Stimulated activated memory B cell treated with anti-CD40 and anti-IgM and Interleukin-4, amounts not matched to agents 10 μg/mL and 1 μg/mL and 100 μg/mL, for 72 hours (primary cell): ENCODE data around the gene POFUT2.
"Not testable (repeated sequence)": the region's sequence is repeated elsewhere in the genome, so short reads cannot be mapped to it uniquely, and the experiment has no call there.

Experiments
- ATAC-seq: fragments of 150-1000 bp; cut with Tn5 transposase; 2 replicates; pipeline ENCODE4 v1.10.0; 2021
- H3K27ac Mint-ChIP-seq: one replicate; pipeline ENCODE4 v1.8.0; 2022; ENCODE audit warnings: mild to moderate bottlenecking, mixed read lengths
- H3K27me3 Mint-ChIP-seq: one replicate; pipeline ENCODE4 v1.8.0; 2022; ENCODE audit warnings: mixed read lengths
- H3K36me3 Mint-ChIP-seq: one replicate; pipeline ENCODE4 v1.8.0; 2022; ENCODE audit warnings: mixed read lengths
- H3K4me1 Mint-ChIP-seq: one replicate; pipeline ENCODE4 v1.8.0; 2022; ENCODE audit warnings: mixed read lengths
- H3K4me3 Mint-ChIP-seq: one replicate; pipeline ENCODE4 v1.8.0; 2022; ENCODE audit warnings: mild to moderate bottlenecking, moderate library complexity, mixed read lengths
- H3K9me3 Mint-ChIP-seq: one replicate; pipeline ENCODE4 v1.8.0; 2022; ENCODE audit warnings: mixed read lengths

POFUT2 gene

DNA sequence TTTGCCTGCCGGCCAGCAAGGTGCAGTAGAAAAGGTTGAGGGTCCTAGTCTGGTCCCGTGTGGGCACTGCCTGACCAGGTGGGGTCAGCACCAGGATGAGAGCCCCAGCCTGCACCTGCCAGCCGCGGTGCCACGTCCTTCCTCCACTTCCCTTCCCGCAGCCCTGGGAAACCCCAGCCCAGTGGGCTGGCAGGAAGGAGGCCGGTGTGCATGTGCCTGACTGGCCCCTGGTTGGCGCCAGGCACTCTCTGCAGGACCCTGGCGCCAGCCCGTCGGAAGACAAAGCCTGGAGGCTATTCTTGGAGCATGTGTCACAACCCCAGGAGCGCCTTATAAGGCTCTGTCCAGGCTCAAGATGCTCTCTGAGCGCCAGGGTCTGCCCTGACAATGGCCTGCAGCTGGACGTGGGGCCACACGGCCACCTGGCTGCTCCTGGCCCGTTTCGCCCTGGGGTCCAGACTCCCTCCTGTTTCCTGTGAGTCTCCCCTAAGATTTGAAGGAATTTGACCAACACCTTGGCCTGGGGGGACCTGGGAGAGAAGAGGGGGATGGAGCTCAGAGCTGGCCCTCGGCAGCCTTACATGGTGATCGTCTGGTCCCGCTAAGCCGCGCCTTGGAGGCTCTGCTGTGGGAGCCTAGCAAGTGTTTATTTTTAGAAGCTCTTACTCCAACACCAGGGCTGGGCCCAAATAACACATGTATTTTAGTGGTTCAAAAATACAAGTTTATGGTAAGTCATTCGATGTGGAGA lies 31.9 kb upstream of the POFUT2 start:
- no peak overlapping the region for H3K4me3 Mint-ChIP-seq
- no peak overlapping the region for H3K27ac Mint-ChIP-seq
- no peaks in the 10 kb centered on the region for H3K9me3 Mint-ChIP-seq
- peaks cover 89% of the 10 kb centered on the region for H3K27me3 Mint-ChIP-seq
- no peaks in the 10 kb centered on the region for H3K36me3 Mint-ChIP-seq
- ATAC-seq: no peak
- H3K4me1 Mint-ChIP-seq: peaks cover 12% of the 10 kb centered on the region

DNA sequence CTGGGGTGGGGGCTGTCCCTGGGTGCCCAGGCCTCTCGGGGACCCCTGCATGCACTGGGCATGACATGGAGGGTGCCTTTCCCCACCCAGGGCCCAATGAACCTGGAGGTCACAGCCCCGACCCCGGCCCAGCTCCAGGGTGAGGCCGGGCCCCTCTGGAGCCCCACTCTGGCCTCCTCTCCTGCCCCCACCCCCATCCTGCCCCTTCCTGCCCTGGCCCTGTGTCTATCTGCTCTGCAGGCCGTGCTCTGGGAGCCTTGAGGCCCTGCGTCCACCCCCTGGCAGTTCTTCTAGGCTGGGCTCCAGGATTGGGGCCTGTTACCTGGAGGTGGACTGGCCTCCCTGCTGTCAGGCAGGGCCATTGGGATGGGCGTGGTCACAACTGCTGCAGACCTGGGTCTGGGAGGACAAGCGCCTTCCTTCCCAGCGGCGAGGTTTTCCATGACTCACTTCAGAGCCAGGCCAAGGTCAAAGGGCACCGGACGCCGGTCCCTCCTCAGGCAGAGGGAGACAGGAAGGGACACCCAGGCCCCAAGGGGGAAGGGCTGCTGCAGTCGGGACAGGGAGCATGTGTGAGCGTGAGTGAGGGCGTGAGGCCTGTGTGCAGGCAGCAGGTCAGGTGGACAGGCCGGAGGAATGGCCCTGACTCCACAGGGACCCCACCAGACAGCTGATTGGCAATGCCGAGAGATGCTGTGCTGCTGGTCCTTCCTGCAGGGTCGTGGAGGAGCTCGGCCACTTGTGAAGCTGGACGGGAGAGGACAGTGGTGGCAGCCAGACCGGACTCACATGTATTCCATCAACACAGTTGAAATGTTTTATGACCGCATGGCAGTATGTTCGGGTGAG lies 31.1 kb upstream of the POFUT2 start:
- no peak for ATAC-seq
- Mint-ChIP-seq H3K36me3 (no peaks in the 10 kb centered on the region), H3K4me1 (peaks cover 12% of the 10 kb centered on the region), H3K27me3 (peaks cover 89% of the 10 kb centered on the region), H3K9me3 (no peaks in the 10 kb centered on the region), H3K27ac (no peak overlapping the region), H3K4me3 (no peak overlapping the region)

DNA sequence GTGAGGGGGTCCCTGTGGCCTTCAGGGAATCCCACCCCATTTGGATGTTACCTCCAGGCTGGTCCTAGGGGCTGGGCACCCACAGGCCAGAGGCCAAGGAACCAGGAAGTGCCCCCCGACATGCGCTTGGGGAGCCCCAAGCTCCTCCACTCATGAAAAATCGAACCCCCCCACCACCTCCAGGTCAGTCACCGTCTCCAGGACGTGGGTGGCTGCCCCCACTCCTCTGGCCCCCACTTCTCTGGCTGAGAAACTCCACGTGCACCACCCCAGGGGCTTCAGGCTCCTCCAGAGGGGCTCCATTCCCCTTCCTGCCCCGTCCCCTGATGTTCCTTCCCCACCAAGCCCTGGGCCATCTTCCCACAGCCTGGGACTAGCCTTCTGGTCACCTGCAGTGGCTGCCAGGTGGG lies 30.5 kb upstream of the POFUT2 start:
- Mint-ChIP-seq H3K27ac (no peak overlapping the region), H3K9me3 (no peaks in the 10 kb centered on the region), H3K27me3 (peaks cover 89% of the 10 kb centered on the region), H3K4me3 (no peak overlapping the region), H3K36me3 (no peaks in the 10 kb centered on the region), H3K4me1 (peaks cover 12% of the 10 kb centered on the region)
- ATAC-seq: no peak

DNA sequence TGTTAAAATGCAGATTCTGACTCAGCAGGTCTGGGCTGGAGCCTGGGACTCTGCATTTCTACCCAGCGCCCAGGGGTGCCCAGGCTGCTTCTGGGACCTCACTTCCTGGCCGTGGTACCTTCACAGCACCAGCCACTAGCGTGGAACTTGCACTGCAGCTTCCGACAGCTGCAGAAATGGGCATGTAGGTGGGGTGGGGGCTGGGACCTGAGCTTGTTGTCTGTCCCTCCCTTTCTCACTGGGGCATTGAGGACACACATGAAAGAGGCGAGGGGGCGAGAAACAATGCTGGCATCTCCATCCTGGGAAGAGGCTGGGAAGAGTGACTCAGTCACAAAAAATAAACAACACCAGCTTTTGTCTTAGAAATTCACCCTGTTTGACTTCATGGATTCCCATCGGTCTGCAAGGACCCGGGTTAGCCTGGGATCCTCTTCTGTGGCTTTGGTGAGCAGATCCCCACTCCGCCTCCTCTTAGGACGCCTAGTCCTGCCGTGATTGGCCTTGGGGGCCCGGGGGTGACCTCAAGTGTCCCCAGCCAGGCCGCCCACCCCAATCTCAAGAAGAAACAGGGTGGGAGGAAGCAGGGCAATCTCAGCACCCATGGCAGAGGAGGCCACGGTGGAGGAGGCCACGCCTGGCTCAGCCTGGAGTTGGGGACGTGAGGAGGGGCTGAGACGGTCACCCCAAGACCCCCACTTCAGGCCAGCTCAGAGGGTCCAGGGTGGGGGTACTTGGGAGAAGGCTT lies 29.9 kb upstream of the POFUT2 start:
- H3K4me3 Mint-ChIP-seq: no peak overlapping the region
- no peak overlapping the region for H3K27ac Mint-ChIP-seq
- H3K36me3 Mint-ChIP-seq: no peaks in the 10 kb centered on the region
- H3K27me3 Mint-ChIP-seq: peaks cover 89% of the 10 kb centered on the region
- no peak for ATAC-seq
- H3K4me1 Mint-ChIP-seq: peaks cover 6% of the 10 kb centered on the region
- H3K9me3 Mint-ChIP-seq: no peaks in the 10 kb centered on the region

DNA sequence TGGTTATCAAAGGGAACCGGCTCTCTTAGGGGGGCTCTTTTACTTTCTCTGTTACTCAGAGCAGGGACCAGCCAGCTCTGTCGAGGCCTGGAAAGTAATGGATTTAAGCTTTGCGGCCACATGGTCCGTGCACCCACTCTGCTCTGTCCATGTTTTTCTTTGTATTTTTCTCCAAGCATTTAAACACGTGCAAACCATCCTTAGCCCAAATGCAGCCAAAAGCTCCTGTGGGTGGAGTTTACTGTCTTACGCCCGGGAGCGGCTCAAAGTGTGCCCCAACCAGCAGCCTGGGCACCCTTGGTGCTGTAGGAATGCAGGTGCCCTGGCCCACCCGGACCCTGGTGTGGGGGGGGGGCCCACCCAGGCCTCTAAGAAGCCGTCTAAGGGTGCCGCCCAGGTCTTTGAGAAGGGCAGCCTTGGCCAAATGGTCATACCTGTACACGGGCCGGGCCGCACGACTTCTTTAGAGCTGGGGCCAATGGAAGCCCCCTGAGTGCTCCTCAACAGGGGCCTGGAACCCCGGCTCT lies 29.2 kb upstream of the POFUT2 start:
- ATAC-seq: no peak
- Mint-ChIP-seq H3K27ac (no peak overlapping the region), H3K4me3 (no peak overlapping the region), H3K27me3 (peaks cover 89% of the 10 kb centered on the region), H3K36me3 (no peaks in the 10 kb centered on the region), H3K4me1 (peaks cover under 1% of the 10 kb centered on the region), H3K9me3 (no peaks in the 10 kb centered on the region)

DNA sequence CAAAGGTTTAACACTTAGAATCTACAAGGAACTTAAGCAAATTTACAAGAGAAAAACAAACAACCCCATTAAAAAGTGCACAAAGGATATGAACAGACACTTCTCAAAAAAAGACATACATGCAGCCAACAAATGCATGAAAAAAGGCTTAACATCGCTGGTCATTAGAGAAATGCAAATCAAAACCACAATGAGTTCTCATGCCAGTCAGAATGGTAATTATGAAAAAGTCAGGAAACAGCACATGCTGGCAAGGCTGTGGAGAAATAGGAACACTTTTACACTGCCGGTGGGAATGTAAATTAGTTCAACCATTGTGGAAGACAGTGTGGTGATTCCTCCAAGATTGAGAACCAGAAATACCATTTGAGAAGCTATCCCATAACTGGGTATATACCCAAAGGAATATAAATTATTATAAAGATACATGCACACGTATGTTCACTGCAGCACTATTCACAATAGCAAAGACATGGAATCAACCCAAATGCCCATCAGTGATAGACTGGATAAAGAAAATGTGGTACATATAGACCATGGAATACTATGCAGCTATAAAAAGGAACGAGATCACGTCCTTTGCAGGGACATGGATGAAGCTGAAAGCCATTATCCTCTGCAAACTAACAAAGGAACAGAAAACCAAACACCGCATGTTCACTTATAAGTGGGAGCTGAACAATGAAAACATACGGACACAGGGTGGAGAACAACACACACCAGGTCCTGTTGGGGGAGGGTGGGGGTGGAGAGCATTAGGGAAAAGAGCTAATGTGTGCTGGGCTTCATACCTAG lies 28.2 kb upstream of the POFUT2 start:
- ATAC-seq, H3K4me3 Mint-ChIP-seq, H3K4me1 Mint-ChIP-seq, H3K27ac Mint-ChIP-seq, H3K36me3 Mint-ChIP-seq, H3K9me3 Mint-ChIP-seq: not testable (repeated sequence)
- H3K27me3 Mint-ChIP-seq: peaks cover 89% of the 10 kb centered on the region

GRCh38 chr21:45313682-45314081 lies 26.0 kb upstream of the POFUT2 start:
- H3K27ac Mint-ChIP-seq: no peak overlapping the region
- H3K27me3 Mint-ChIP-seq: peaks cover 83% of the 10 kb centered on the region
- H3K4me3 Mint-ChIP-seq: no peak overlapping the region
- H3K9me3 Mint-ChIP-seq: no peaks in the 10 kb centered on the region
- H3K4me1 Mint-ChIP-seq: peaks cover 6% of the 10 kb centered on the region
- H3K36me3 Mint-ChIP-seq: no peaks in the 10 kb centered on the region
- no peak for ATAC-seq

DNA sequence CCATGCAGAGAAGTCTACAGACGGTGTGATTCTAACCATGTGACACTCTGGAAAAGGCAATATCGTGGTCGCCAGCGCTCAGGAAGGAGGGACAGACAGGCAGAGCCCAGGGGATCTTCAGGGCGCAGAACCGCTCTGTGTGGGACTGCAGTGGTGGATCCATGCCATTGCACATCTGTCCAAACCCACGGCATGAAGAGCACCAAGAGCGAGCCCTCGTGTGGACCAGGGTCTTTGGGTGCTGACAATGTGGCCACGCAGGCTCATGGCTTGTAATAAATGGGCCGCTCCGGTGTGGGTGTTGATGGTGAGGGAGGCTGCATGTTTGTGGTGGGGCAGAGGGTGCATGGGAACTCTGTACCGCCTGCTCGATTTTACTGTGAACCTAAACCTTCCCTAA lies 25.3 kb upstream of the POFUT2 start:
- peaks cover 7% of the 10 kb centered on the region for H3K4me1 Mint-ChIP-seq
- H3K9me3 Mint-ChIP-seq: no peaks in the 10 kb centered on the region
- no peaks in the 10 kb centered on the region for H3K36me3 Mint-ChIP-seq
- no peak overlapping the region for H3K27ac Mint-ChIP-seq
- no peak for ATAC-seq
- no peak overlapping the region for H3K4me3 Mint-ChIP-seq
- peaks cover 83% of the 10 kb centered on the region for H3K27me3 Mint-ChIP-seq

- ATAC-seq: no peak
- Mint-ChIP-seq H3K9me3 (no peaks in the 10 kb centered on the region), H3K27ac (no peak overlapping the region), H3K4me3 (no peak overlapping the region), H3K36me3 (no peaks in the 10 kb centered on the region), H3K27me3 (peaks cover 83% of the 10 kb centered on the region), H3K4me1 (peaks cover 7% of the 10 kb centered on the region)
Measured at GRCh38 chr21:45312296-45312695, 24.6 kb upstream of the POFUT2 start.

DNA sequence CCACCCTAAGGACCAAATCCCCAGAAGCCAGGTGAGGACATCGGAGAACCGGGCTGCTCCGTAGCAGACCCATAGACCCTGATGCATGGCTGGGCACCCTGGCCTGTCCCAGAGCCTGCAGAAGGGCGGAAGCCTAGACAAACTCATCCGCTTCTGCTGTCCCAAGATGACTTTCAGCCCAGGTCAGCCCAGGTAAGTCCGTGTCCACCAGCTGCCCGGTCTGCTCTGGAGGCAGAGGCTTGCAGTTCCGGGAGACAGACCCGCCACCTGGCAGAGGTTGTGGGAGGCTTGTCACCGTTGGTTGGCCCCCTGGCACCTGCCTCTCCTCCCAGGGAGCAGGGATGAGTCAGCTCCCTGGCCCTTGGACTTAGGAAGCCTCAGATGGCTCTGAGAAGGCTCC lies 22.8 kb upstream of the POFUT2 start:
- ATAC-seq: no peak
- Mint-ChIP-seq H3K27ac (no peak overlapping the region), H3K36me3 (no peaks in the 10 kb centered on the region), H3K4me1 (peaks cover 7% of the 10 kb centered on the region), H3K9me3 (no peaks in the 10 kb centered on the region), H3K4me3 (no peak overlapping the region), H3K27me3 (peaks cover 93% of the 10 kb centered on the region)

- Mint-ChIP-seq H3K4me1 (peaks cover 7% of the 10 kb centered on the region), H3K27ac (no peak overlapping the region), H3K9me3 (no peaks in the 10 kb centered on the region), H3K4me3 (no peak overlapping the region), H3K36me3 (no peaks in the 10 kb centered on the region), H3K27me3 (peaks cover 94% of the 10 kb centered on the region)
- ATAC-seq: no peak
Measured at GRCh38 chr21:45309987-45310381, 22.3 kb upstream of the POFUT2 start.

DNA sequence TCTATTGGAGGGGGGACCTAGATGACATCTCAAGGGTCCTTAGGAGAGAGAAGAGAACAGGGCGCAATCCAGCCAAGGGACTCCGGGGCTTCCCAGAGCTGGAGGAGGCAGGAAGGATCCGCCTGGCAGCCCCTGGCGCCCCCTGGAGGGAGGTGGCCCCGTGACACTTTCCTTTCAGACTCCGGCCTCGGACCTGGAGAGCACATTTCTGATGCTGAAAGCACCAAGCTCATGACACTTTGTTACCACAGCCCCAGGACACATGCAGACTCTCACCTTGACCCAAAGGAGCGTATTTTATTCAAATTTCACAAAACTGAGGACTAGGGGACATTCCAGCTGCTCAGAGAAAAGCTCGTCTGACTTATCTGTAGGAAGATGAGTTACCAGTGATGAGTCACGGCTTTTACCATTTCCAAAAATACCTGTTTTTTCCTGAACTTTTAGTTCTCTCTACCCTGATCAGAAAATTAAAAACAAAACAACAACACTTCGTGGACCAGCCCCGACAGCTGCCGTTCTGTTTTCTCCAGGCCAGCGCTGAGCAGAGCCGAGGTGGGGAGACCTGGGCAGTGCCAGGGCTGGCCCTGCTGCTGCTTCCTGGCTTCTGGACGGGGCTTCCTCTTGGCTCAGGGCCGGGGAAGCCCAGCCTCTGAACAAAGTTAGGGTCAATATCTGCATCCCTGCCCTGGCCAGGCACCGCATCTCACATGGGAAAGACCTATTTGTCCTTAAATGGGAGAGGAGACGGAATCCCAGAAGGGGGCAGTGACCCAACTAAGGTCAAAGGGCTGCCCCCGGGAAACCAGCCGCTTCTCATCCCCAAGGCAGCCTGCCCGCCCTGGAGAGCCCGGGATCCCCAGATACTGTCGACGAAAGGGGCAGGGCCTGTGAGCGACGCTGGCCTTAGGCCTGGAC lies 21.6 kb upstream of the POFUT2 start:
- H3K4me1 Mint-ChIP-seq: peaks cover 7% of the 10 kb centered on the region
- H3K4me3 Mint-ChIP-seq: no peak overlapping the region
- ATAC-seq: no peak
- H3K36me3 Mint-ChIP-seq: no peaks in the 10 kb centered on the region
- H3K27me3 Mint-ChIP-seq: peaks cover 94% of the 10 kb centered on the region
- H3K27ac Mint-ChIP-seq: no peak overlapping the region
- H3K9me3 Mint-ChIP-seq: no peaks in the 10 kb centered on the region

DNA sequence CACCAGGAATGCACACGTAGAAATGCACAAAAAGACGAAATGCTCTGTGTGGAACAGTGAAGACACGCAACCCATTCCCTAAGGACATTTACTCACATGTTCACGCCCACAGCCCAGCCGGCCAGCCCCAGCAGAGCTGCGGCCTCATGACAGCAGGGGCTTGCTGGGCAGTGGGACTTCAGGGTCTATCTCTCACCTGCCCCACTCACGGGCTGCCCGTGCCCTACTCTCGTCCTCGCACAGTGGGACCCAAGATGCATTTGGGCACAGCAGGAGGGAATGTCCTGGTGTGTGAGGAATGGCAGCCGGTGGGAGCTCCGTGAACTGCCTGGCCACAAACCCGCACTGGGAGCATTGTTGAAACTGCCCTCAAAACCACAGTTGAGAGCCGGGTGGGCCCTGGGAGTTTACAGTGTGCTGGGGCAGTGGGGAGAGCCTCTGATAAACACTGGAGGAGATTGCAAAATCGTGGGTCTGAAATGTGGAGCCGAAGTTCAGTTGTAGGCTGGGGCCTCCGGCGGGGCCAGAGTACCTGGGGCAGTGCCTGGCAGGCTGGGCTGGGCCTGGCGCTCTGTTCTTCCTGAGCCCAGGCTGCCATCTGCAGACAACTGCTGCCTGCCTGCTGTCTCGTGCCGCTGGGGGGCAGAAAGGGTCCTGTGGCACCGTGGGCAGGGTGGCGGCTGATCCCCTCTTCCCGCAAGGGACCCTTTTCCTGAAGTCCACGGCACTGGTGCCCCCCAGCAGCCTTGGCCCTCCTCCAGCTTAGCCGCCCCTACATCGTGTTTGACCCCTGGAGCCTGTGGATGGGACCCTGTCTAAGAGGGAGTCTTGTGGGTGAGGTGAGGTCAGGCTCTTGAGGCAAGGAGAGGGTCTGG lies 20.7 kb upstream of the POFUT2 start:
- no peak overlapping the region for H3K4me3 Mint-ChIP-seq
- no peak overlapping the region for H3K27ac Mint-ChIP-seq
- H3K27me3 Mint-ChIP-seq: peaks cover 94% of the 10 kb centered on the region
- peak; percentile 24 for ATAC-seq
- H3K36me3 Mint-ChIP-seq: no peaks in the 10 kb centered on the region
- H3K9me3 Mint-ChIP-seq: no peaks in the 10 kb centered on the region
- H3K4me1 Mint-ChIP-seq: peaks cover 7% of the 10 kb centered on the region
